ENCODE results near the gene NCOA3. TPM values are rescaled to one million over a fixed set of nuclear protein-coding genes. Genes with fewer than 3 reads are reported as not detected.

Gene NCOA3
- total RNA-seq, 1 experiment from 2014 or later: 25.9 TPM

GRCh38 chr20:47515843-47516242 is 14.2 kb downstream of the NCOA3 start:
- Histone ChIP-seq H4K20me1 (ENCODE audit: insufficient read depth) (no peaks in the 10 kb centered on the region), H2AFZ (ENCODE audit: low read depth, low read length, poor library complexity, severe bottlenecking) (no peak overlapping the region), H3K27ac (ENCODE audit: low read depth, low read length) (no peak overlapping the region), H3K4me2 (ENCODE audit: low read length) (peak overlapping the region; percentile 60; the same call in 1 of the 2 replicates), H3K79me2 (ENCODE audit: insufficient read depth, low read length) (peaks cover 86% of the 10 kb centered on the region), H3K9ac (ENCODE audit: low read length) (no peak overlapping the region), H3K9me3 (ENCODE audit: control insufficient read depth in 1 of 2, insufficient read depth in 1 of 2, low read depth in 1 of 2, low read length in 2 of 2) (peaks cover 5% of the 10 kb centered on the region in 2 experiments; a peak in 2 of 4 replicates), H3K27me3 (ENCODE audit: insufficient read depth, low read length) (no peaks in the 10 kb centered on the region), H3K4me3 (replicated peaks in 1 of 2; ENCODE audit: low read depth in 1 of 2, low read length in 2 of 2) (no peak overlapping the region), H3K36me3 (ENCODE audit: control insufficient read depth in 1 of 2, insufficient read depth in 2 of 2, low read length in 2 of 2) (peaks cover 0 to 4% of the 10 kb centered on the region in 2 experiments; a peak in 1 of 4 replicates), H3K9me2 (ENCODE audit: insufficient read depth) (no peaks in the 10 kb centered on the region), H3K4me1 (ENCODE audit: control insufficient read depth in 1 of 2, insufficient read depth in 2 of 2, low read length in 2 of 2) (peaks cover 41 to 49% of the 10 kb centered on the region in 2 experiments)
- ChIA-PET CTCF (interaction anchor here (1.7 kb wide), 2 partner anchors 12 to 105 kb away, joined by 5 to 6 read pairs; no protein-coding TSS in a partner anchor), POLR2A (interaction anchor here (1.5 to 2.9 kb wide), 2 partner anchors 13 to 14 kb away, joined by 3 to 24 read pairs; partner anchors contain the start of gene NCOA3), RAD21 (ENCODE audit: low non-redundant PET in 1 of 2, low total read pairs in 2 of 2, uncharacterized antibody in 2 of 2, unreplicated experiment in 2 of 2) (no interaction called here)
- DNase-seq (ENCODE audit: low read depth, low spot score) (no peak), ATAC-seq (no peak)
- intact Hi-C loops (cut with micrococcal nuclease): no loop called here
- BruUV-seq (replicated peaks): no TSS peak
- TF ChIP-seq SIN3A (IDR thresholded peaks at IDR 0.05; ENCODE audit: low read depth): no peak

GRCh38 chr20:47521059-47521808 is 19.5 kb downstream of the NCOA3 start:
- no peak for ATAC-seq
- RAD21 ChIA-PET (ENCODE audit: low non-redundant PET in 1 of 2, low total read pairs in 2 of 2, uncharacterized antibody in 2 of 2, unreplicated experiment in 2 of 2): no interaction called here
- H3K79me2 ChIP-seq (ENCODE audit: insufficient read depth, low read length): peaks cover 63% of the 10 kb centered on the region

More at GRCh38 chr20:47521059-47521808, 19.5 kb downstream of the NCOA3 start:
- Histone ChIP-seq H3K27me3 (ENCODE audit: insufficient read depth, low read length) (no peaks in the 10 kb centered on the region), H3K9me2 (ENCODE audit: insufficient read depth) (no peaks in the 10 kb centered on the region), H3K9ac (ENCODE audit: low read length) (no peak overlapping the region), H3K27ac (ENCODE audit: low read depth, low read length) (no peak overlapping the region), H3K36me3 (ENCODE audit: control insufficient read depth in 1 of 2, insufficient read depth in 2 of 2, low read length in 2 of 2) (peaks cover 0 to 7% of the 10 kb centered on the region in 2 experiments; a peak in 1 of 4 replicates), H3K4me1 (ENCODE audit: control insufficient read depth in 1 of 2, insufficient read depth in 2 of 2, low read length in 2 of 2) (peaks cover 13 to 15% of the 10 kb centered on the region in 2 experiments), H3K4me2 (ENCODE audit: low read length) (no peak overlapping the region), H4K20me1 (ENCODE audit: insufficient read depth) (no peaks in the 10 kb centered on the region), H2AFZ (ENCODE audit: low read depth, low read length, poor library complexity, severe bottlenecking) (no peak overlapping the region), H3K4me3 (replicated peaks in 1 of 2; ENCODE audit: low read depth in 1 of 2, low read length in 2 of 2) (no peak overlapping the region), H3K9me3 (ENCODE audit: control insufficient read depth in 1 of 2, insufficient read depth in 1 of 2, low read depth in 1 of 2, low read length in 2 of 2) (peaks cover 7 to 12% of the 10 kb centered on the region in 2 experiments; a peak in 2 of 4 replicates)
- TF ChIP-seq CTCF (IDR thresholded peaks at IDR 0.05 in 2 of 3, conservative IDR thresholded peaks at IDR 0.05 in 1 of 3; ENCODE audit: borderline replicate concordance in 1 of 3, insufficient read depth in 1 of 3, low read depth in 2 of 3, low read length in 2 of 3) (peak in 2 of 3 experiments; percentile 25 to 47; a peak in 4 of 6 replicates), CBX3 (IDR thresholded peaks at IDR 0.05; ENCODE audit: low read depth) (0 out of 2 replicates have a peak, but pooled peaks have one; percentile 35), CEBPB (IDR thresholded peaks at IDR 0.05; ENCODE audit: low read depth) (no peak)
- intact Hi-C loops (cut with micrococcal nuclease): no loop called here
- DNase-seq (ENCODE audit: low read depth, low spot score): no peak
- ChIA-PET CTCF (no interaction called here), POLR2A (no interaction called here)
- BruUV-seq (replicated peaks): no TSS peak

Data from HCT116 (cell line).